Glutamatergic neuron (in vitro differentiated cells): Measurements from ENCODE around the gene RGS9BP. TPM values are rescaled to one million over a fixed set of nuclear protein-coding genes. Genes with fewer than 3 reads are reported as not detected.

ENCODE experiments used
- DNase-seq: peaks from one replicate; pipeline ENCODE4 v3.0.0; 2022
- H3K27ac Mint-ChIP-seq: one replicate; pipeline ENCODE4 v1.8.0; 2020; ENCODE audit warnings: mild to moderate bottlenecking, mixed read lengths, inconsistent platforms; ENCODE audit not compliant: unreplicated experiment
- H3K27me3 Mint-ChIP-seq: one replicate; pipeline ENCODE4 v1.8.0; 2020; ENCODE audit warnings: mild to moderate bottlenecking, moderate library complexity, mixed read lengths, inconsistent platforms; ENCODE audit not compliant: unreplicated experiment
- H3K36me3 Mint-ChIP-seq: one replicate; pipeline ENCODE4 v1.8.0; 2020; ENCODE audit warnings: mild to moderate bottlenecking, mixed read lengths, inconsistent platforms; ENCODE audit not compliant: unreplicated experiment
- H3K4me1 Mint-ChIP-seq: one replicate; pipeline ENCODE4 v1.8.0; 2020; ENCODE audit warnings: mild to moderate bottlenecking, low read depth, mixed read lengths, inconsistent platforms; ENCODE audit not compliant: unreplicated experiment
- H3K4me3 Mint-ChIP-seq: one replicate; pipeline ENCODE4 v1.8.0; 2020; ENCODE audit warnings: mild to moderate bottlenecking, mixed read lengths, inconsistent platforms; ENCODE audit not compliant: unreplicated experiment
- H3K9me3 Mint-ChIP-seq: one replicate; pipeline ENCODE4 v1.8.0; 2020; ENCODE audit warnings: mild to moderate bottlenecking, moderate library complexity, mixed read lengths, inconsistent platforms; ENCODE audit not compliant: unreplicated experiment
- long read RNA-seq: library from polyadenylated mRNA; unstranded; transcript quantifications from one replicate; pipeline ENCODE4 v2.0.0, GENCODE V29; 2020; ENCODE audit not compliant: unreplicated experiment
- total RNA-seq: library from RNA; stranded (reverse); fragmentation: NEBNext Ultra II Directional; extraction: Animal tissue kit (Norgen Biotek cat#: 25700); gene quantifications from one replicate; pipeline ENCODE4 v1.2.1, GENCODE V29; 2021; ENCODE audit not compliant: unreplicated experiment
- TF ChIP-seq, protein P1 (sequence below): fragments of 200-600 bp; sonication (generic); IDR thresholded peaks from one replicate; pipeline ENCODE4 v1.5.0; 2021; ENCODE audit not compliant: partially characterized antibody, unreplicated experiment

Gene RGS9BP, protein sequence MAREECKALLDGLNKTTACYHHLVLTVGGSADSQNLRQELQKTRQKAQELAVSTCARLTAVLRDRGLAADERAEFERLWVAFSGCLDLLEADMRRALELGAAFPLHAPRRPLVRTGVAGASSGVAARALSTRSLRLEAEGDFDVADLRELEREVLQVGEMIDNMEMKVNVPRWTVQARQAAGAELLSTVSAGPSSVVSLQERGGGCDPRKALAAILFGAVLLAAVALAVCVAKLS
- total RNA-seq, result not detected
- long read RNA-seq, result 0 reads

DNA sequence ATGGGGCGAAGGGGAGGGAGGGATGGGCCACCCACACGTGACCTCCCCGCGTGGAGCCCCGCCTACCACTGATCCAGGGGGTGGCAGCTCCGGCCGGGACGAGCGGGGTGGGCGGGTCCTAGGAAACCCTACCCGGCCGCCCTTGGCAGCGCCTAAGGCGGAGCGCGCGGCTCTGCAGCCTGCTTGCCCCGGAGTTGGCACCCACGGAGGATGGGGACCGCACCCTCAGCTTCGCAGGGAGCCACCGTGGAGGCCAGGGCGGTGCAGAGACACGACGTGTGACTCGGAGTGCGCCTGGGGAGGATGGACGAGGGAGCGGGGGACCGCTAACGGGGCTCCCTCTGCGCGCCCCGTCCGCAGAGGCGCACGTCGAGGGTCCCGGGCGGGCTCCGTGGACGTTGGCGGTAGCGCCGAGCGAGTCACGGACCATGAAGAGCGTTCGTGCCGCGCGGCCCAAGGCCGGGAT, at the start of gene RGS9BP:
Gene RGS9BP, plus strand, starts transcription at position 129 of the 466 bp plus-strand sequence. CDS start 416 bp downstream, outside the sequence.
- H3K4me1 Mint-ChIP-seq, result peaks cover 2% of the 10 kb centered on the region
- peaks cover 1% of the 10 kb centered on the region for H3K9me3 Mint-ChIP-seq
- peaks cover 9% of the 10 kb centered on the region for H3K27me3 Mint-ChIP-seq
- H3K4me3 Mint-ChIP-seq, result peak within 1 kb of the TSS; percentile 73
- DNase-seq, result peak; percentile 69
- H3K36me3 Mint-ChIP-seq, result no peaks in the 10 kb centered on the region
- TF ChIP-seq, protein P1, sequence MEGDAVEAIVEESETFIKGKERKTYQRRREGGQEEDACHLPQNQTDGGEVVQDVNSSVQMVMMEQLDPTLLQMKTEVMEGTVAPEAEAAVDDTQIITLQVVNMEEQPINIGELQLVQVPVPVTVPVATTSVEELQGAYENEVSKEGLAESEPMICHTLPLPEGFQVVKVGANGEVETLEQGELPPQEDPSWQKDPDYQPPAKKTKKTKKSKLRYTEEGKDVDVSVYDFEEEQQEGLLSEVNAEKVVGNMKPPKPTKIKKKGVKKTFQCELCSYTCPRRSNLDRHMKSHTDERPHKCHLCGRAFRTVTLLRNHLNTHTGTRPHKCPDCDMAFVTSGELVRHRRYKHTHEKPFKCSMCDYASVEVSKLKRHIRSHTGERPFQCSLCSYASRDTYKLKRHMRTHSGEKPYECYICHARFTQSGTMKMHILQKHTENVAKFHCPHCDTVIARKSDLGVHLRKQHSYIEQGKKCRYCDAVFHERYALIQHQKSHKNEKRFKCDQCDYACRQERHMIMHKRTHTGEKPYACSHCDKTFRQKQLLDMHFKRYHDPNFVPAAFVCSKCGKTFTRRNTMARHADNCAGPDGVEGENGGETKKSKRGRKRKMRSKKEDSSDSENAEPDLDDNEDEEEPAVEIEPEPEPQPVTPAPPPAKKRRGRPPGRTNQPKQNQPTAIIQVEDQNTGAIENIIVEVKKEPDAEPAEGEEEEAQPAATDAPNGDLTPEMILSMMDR, result no peak
- H3K27ac Mint-ChIP-seq, result no peak within 1 kb of the TSS

DNA sequence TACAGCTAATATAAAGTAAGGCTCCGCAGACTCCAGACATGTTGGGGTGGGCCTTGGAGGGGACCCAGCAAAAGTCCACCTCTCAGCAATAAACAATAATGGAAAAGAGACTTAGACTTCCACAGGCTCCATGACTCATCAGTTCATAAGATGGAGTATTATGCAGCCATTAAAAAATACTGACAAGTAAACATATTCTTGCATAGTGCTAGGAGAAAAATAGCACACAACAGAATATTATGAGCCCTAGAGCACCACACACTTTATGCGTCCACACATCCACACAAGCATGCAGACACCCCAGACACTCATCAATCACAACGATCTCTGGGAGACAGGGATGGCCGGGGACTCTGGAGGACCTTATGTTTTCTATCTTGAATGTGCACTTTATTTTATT, 48.7 kb upstream of the RGS9BP start:
- Mint-ChIP-seq H3K27me3 (peaks cover 1% of the 10 kb centered on the region), H3K36me3 (peaks cover 6% of the 10 kb centered on the region)
- TF ChIP-seq, protein P1, result no peak

DNA sequence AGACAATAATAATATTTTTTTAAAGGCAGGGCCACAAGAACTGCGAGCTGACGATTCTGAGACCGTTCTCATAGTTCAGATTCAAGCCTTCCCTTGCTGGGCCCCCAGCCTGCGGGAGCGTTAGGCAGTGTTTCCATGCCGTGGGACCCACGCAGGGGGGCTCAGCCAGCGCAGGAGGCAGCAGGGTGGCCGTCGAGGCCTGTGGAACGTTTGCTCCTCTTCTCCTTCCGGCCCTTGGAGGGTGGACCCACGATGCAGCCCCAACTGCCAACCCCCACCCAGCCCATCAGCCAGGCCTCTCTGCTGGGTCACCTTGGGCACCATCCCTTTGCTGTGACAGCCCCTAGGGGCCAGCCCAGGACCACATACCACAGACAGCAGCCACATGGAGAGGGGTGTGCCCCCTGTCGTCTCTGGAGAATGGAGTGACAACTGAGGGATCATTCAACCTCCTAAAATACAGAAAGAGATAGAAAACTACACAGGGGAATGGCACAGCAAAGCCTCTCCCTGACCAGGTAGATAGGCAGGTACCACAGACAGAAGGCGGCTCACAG, 47.9 kb upstream of the RGS9BP start:
- H3K27me3 Mint-ChIP-seq, result no peaks in the 10 kb centered on the region
- no peak overlapping the region for H3K27ac Mint-ChIP-seq
- H3K4me1 Mint-ChIP-seq, result no peaks in the 10 kb centered on the region
- no peak for DNase-seq
- H3K36me3 Mint-ChIP-seq, result no peaks in the 10 kb centered on the region
- no peak overlapping the region for H3K4me3 Mint-ChIP-seq
- TF ChIP-seq, protein P1, result no peak
- H3K9me3 Mint-ChIP-seq, result no peaks in the 10 kb centered on the region

More for the DNA sequence above, 48.7 kb upstream of the RGS9BP start:
- Mint-ChIP-seq H3K4me3 (no peak overlapping the region), H3K9me3 (no peaks in the 10 kb centered on the region), H3K27ac (no peak overlapping the region), H3K4me1 (peaks cover 2% of the 10 kb centered on the region)
- no peak for DNase-seq

DNA sequence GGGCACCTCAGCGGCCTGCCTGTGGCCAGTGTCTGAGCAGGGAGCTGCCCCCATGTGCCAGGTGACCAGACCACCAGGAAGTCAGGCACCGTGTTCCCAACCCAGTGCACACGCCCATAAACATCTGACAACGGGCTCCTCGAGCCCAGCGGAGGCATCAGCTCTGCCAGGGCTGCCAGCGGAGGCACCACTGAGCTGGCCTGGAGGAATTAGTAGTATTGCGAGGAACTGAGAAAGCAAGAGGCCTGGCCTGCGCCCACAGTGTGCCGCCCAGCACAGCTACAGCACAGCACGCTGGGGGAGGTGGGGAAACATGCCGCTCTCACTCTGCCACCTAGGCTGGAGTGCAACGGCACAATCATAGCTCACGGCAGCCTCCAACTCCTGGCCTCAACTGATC, 45.3 kb upstream of the RGS9BP start:
- DNase-seq, result no peak
- Mint-ChIP-seq H3K9me3 (no peaks in the 10 kb centered on the region), H3K36me3 (no peaks in the 10 kb centered on the region), H3K4me1 (no peaks in the 10 kb centered on the region), H3K4me3 (no peak overlapping the region), H3K27ac (no peak overlapping the region), H3K27me3 (peaks cover 2% of the 10 kb centered on the region)
- TF ChIP-seq, protein P1, result no peak

DNA sequence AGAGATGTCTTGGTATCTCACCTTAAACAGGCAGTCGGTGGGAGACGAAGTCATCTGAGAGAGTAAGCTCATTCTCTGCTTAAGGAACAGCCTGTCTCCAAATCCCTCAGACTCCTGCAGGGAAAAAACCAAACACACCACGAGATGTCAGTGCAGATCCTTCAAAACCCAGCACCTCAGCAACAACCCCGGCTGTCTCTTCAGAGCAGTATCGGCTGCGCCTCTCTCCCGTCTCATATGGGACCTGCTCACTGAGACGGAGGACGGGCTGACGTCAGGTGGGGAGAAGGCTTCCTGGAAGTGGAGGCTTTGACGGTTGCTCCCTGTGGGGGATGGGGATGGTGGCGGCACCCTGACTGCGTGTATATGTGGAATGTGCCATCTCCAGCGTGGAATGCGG, 44.3 kb upstream of the RGS9BP start:
- H3K36me3 Mint-ChIP-seq, result no peaks in the 10 kb centered on the region
- H3K4me3 Mint-ChIP-seq, result no peak overlapping the region
- TF ChIP-seq, protein P1, result no peak
- no peak for DNase-seq
- H3K27ac Mint-ChIP-seq, result no peak overlapping the region
- H3K27me3 Mint-ChIP-seq, result peaks cover 4% of the 10 kb centered on the region
- no peaks in the 10 kb centered on the region for H3K4me1 Mint-ChIP-seq
- no peaks in the 10 kb centered on the region for H3K9me3 Mint-ChIP-seq
